ENCODE measurements around the gene LRTM2. TPM values are rescaled to one million over a fixed set of nuclear protein-coding genes. Genes with fewer than 3 reads are reported as not detected.

Gene LRTM2
- polyA plus RNA-seq, 1 donor from 2014 or later = 2.4 TPM

GRCh38 chr12:1808798-1809480 lies 11.4 kb upstream of the LRTM2 start:
- H3K9ac ChIP-seq (ENCODE audit: low read length) = no peak overlapping the region
- H3K79me2 ChIP-seq (replicated peaks; ENCODE audit: insufficient read depth, low read length) = no peaks in the 10 kb centered on the region
- no peak overlapping the region for H2AFZ ChIP-seq (ENCODE audit: low read depth, low read length)

GRCh38 chr12:1809591-1810190 lies 10.7 kb upstream of the LRTM2 start:
- H3F3A ChIP-seq (ENCODE audit: insufficient read depth, low read length, poor library complexity, severe bottlenecking) = no peaks in the 10 kb centered on the region
- H3K9me2 ChIP-seq (ENCODE audit: insufficient read depth, low read length) = no peaks in the 10 kb centered on the region
- H3K4me2 ChIP-seq (ENCODE audit: low read length) = no peak overlapping the region
- H2AFZ ChIP-seq (ENCODE audit: low read depth, low read length) = no peak overlapping the region
- no peak overlapping the region for H3K4me3 ChIP-seq (ENCODE audit: low read length)
- no peaks in the 10 kb centered on the region for H3K27me3 ChIP-seq (ENCODE audit: insufficient read depth, low read depth, low read length)
- H3K9me3 ChIP-seq (ENCODE audit: low read length) = no peaks in the 10 kb centered on the region
- no peak for TF ChIP-seq POLR2AphosphoS5 (IDR thresholded peaks at IDR 0.05)
- TF ChIP-seq REST (IDR thresholded peaks at IDR 0.05; ENCODE audit: borderline replicate concordance) = no peak
- no peak for TF ChIP-seq EZH2 (IDR thresholded peaks at IDR 0.05; ENCODE audit: borderline replicate concordance, insufficient read depth, low read length, poor library complexity, severe bottlenecking)
- TF ChIP-seq CTCF (IDR thresholded peaks at IDR 0.05; ENCODE audit: poor library complexity, severe bottlenecking) = no peak
- no peak for TF ChIP-seq RAD21 (conservative IDR thresholded peaks at IDR 0.05)
- no peak for TF ChIP-seq EP300 (conservative IDR thresholded peaks at IDR 0.05; ENCODE audit: poor library complexity, severe bottlenecking)
- TF ChIP-seq MXI1 (conservative IDR thresholded peaks at IDR 0.05; ENCODE audit: poor library complexity, severe bottlenecking) = no peak
- TF ChIP-seq SMC3 (conservative IDR thresholded peaks at IDR 0.05; ENCODE audit: poor library complexity) = no peak
- TF ChIP-seq TAF1 (IDR thresholded peaks at IDR 0.05; ENCODE audit: low read depth) = no peak
- H3K79me2 ChIP-seq (replicated peaks; ENCODE audit: insufficient read depth, low read length) = no peaks in the 10 kb centered on the region
- H3K36me3 ChIP-seq (ENCODE audit: insufficient read depth, low read length) = no peaks in the 10 kb centered on the region
- H3K9ac ChIP-seq (ENCODE audit: low read length) = no peak overlapping the region
- H3K27ac ChIP-seq (ENCODE audit: low read length) = no peak overlapping the region
- H4K20me1 ChIP-seq (ENCODE audit: insufficient read depth) = no peaks in the 10 kb centered on the region

More at GRCh38 chr12:1808798-1809480, 11.4 kb upstream of the LRTM2 start:
- no peaks in the 10 kb centered on the region for H3K9me3 ChIP-seq (ENCODE audit: low read length)
- no peaks in the 10 kb centered on the region for H4K20me1 ChIP-seq (ENCODE audit: insufficient read depth)
- H3K27me3 ChIP-seq (ENCODE audit: insufficient read depth, low read depth, low read length) = no peaks in the 10 kb centered on the region
- H3F3A ChIP-seq (ENCODE audit: insufficient read depth, low read length, poor library complexity, severe bottlenecking) = no peaks in the 10 kb centered on the region
- TF ChIP-seq EZH2 (IDR thresholded peaks at IDR 0.05; ENCODE audit: borderline replicate concordance, insufficient read depth, low read length, poor library complexity, severe bottlenecking) (no peak), SMC3 (conservative IDR thresholded peaks at IDR 0.05; ENCODE audit: poor library complexity) (no peak)
- H3K9me2 ChIP-seq (ENCODE audit: insufficient read depth, low read length) = no peaks in the 10 kb centered on the region
- no peak overlapping the region for H3K4me3 ChIP-seq (ENCODE audit: low read length)
- H3K27ac ChIP-seq (ENCODE audit: low read length) = no peak overlapping the region
- H3K36me3 ChIP-seq (ENCODE audit: insufficient read depth, low read length) = no peaks in the 10 kb centered on the region
- no peak overlapping the region for H3K4me2 ChIP-seq (ENCODE audit: low read length)
